Measurements from ENCODE around the gene DEF6.
"Not testable (repeated sequence)": the region's sequence is repeated elsewhere in the genome, so short reads cannot be mapped to it uniquely, and the experiment has no call there.

DEF6 gene

GRCh38 chr6:35311390-35312075 is 13.9 kb downstream of the DEF6 start:
- DNase-seq, result peak; percentile 36

- DNase-seq, result no peak
Measured at GRCh38 chr6:35312076-35312800, 14.6 kb downstream of the DEF6 start.

- no peak for DNase-seq
Measured at GRCh38 chr6:35312807-35313206, 15.2 kb downstream of the DEF6 start.

GRCh38 chr6:35317483-35318195 is 20.0 kb downstream of the DEF6 start:
- DNase-seq, result no peak

- DNase-seq, result no peak
Measured at GRCh38 chr6:35318196-35319171, 20.9 kb downstream of the DEF6 start.

- no peak for DNase-seq
Measured at GRCh38 chr6:35319346-35320030, 21.9 kb downstream of the DEF6 start.

- DNase-seq, result no peak
Measured at GRCh38 chr6:35320031-35320410, 22.4 kb downstream of the DEF6 start.

GRCh38 chr6:35321091-35321490 is 23.5 kb downstream of the DEF6 start:
- DNase-seq, result no peak

GRCh38 chr6:35327349-35328027 is 29.9 kb downstream of the DEF6 start:
- DNase-seq, result peak; percentile 63

GRCh38 chr6:35328108-35328723 is 30.6 kb downstream of the DEF6 start:
- DNase-seq, result no peak

GRCh38 chr6:35328965-35329364 is 31.3 kb downstream of the DEF6 start:
- DNase-seq, result not testable (repeated sequence)

GRCh38 chr6:35330541-35331119 is 33.0 kb downstream of the DEF6 start:
- no peak for DNase-seq

- peak; percentile 59 for DNase-seq
Measured at GRCh38 chr6:35332074-35332887, 34.7 kb downstream of the DEF6 start.

GRCh38 chr6:35341557-35341956 is 43.9 kb downstream of the DEF6 start:
- DNase-seq, result no peak

GRCh38 chr6:35342258-35343091 is 44.9 kb downstream of the DEF6 start, which contains the start of gene PPARD:
Gene PPARD, plus strand, starts transcription at chr6:35342558. Its CDS starts 68,530 bp downstream, at chr6:35411088.
- peak; percentile 98 for DNase-seq

GRCh38 chr6:35343092-35343834 is 45.6 kb downstream of the DEF6 start:
- DNase-seq, result no peak

GRCh38 chr6:35343835-35344550 is 46.4 kb downstream of the DEF6 start:
- no peak for DNase-seq

Data from T-helper 9 cell (primary cell).